Left hindlimb (tissue), 1 donor: Measurements from ENCODE around the gene AP2B1.
"Not testable (repeated sequence)": the region's sequence is repeated elsewhere in the genome, so short reads cannot be mapped to it uniquely, and the experiment has no call there.

Experiments
- DNase-seq: peaks from one replicate; pipeline ENCODE4 v3.0.0-alpha.2; 2018

Gene AP2B1

GRCh38 chr17:35577830-35578196 lies 9.3 kb upstream of the AP2B1 start:
- no peak for DNase-seq

- peak; percentile 94 for DNase-seq
Measured at GRCh38 chr17:35578197-35578928, 8.8 kb upstream of the AP2B1 start, which contains the start of gene PEX12. Gene PEX12, minus strand, starts transcription at chr17:35578571. Its CDS starts 550 bp downstream, at chr17:35578021.

GRCh38 chr17:35578929-35579432 lies 8.1 kb upstream of the AP2B1 start:
- DNase-seq, result no peak

- no peak for DNase-seq
Measured at GRCh38 chr17:35584061-35584460, 3.1 kb upstream of the AP2B1 start.

GRCh38 chr17:35586569-35587073 lies 501 bp upstream of the AP2B1 start:
- no peak for DNase-seq

GRCh38 chr17:35588196-35588920 lies 1.2 kb downstream of the AP2B1 start:
- DNase-seq, result no peak

GRCh38 chr17:35596072-35596471 lies 8.9 kb downstream of the AP2B1 start:
- DNase-seq, result no peak

GRCh38 chr17:35596530-35597233 lies 9.6 kb downstream of the AP2B1 start:
- DNase-seq, result no peak

- DNase-seq, result no peak
Measured at GRCh38 chr17:35597604-35598003, 10.5 kb downstream of the AP2B1 start.

GRCh38 chr17:35603674-35604073 lies 16.6 kb downstream of the AP2B1 start:
- no peak for DNase-seq

- DNase-seq, result no peak
Measured at GRCh38 chr17:35605678-35606077, 18.6 kb downstream of the AP2B1 start.

- no peak for DNase-seq
Measured at GRCh38 chr17:35607239-35607847, 20.2 kb downstream of the AP2B1 start.

GRCh38 chr17:35609831-35610230 lies 22.7 kb downstream of the AP2B1 start:
- no peak for DNase-seq

GRCh38 chr17:35610746-35611145 lies 23.6 kb downstream of the AP2B1 start:
- not testable (repeated sequence) for DNase-seq

- no peak for DNase-seq
Measured at GRCh38 chr17:35612924-35613521, 25.9 kb downstream of the AP2B1 start.

GRCh38 chr17:35614810-35615209 lies 27.7 kb downstream of the AP2B1 start:
- DNase-seq, result no peak

GRCh38 chr17:35616536-35616935 lies 29.4 kb downstream of the AP2B1 start:
- no peak for DNase-seq

GRCh38 chr17:35617505-35617904 lies 30.4 kb downstream of the AP2B1 start:
- DNase-seq, result no peak

GRCh38 chr17:35618628-35619027 lies 31.5 kb downstream of the AP2B1 start:
- DNase-seq, result no peak

GRCh38 chr17:35621768-35622167 lies 34.6 kb downstream of the AP2B1 start:
- no peak for DNase-seq

GRCh38 chr17:35627417-35627816 lies 40.3 kb downstream of the AP2B1 start:
- no peak for DNase-seq

- no peak for DNase-seq
Measured at GRCh38 chr17:35630530-35631148, 43.5 kb downstream of the AP2B1 start.
